HEK293T (cell line): ENCODE data around the gene HYCC2.
A peak's percentile ranks its signal among the peaks of the same experiment; 100 is the strongest.

ENCODE experiments used
- BHLHE40 ChIP-seq: fragments of 450-650 bp; IDR thresholded peaks from 2 replicates; pipeline ENCODE4 v1.6.1; 2016; ENCODE audit warnings: mild to moderate bottlenecking, moderate library complexity, borderline replicate concordance
- FOXA1 ChIP-seq: fragments of 450-650 bp; IDR thresholded peaks from 2 replicates; pipeline ENCODE4 v1.6.1; 2016; ENCODE audit warnings: mild to moderate bottlenecking
- FOXK2 ChIP-seq: fragments of 450-650 bp; IDR thresholded peaks from 2 replicates; pipeline ENCODE4 v1.6.1; 2016; ENCODE audit warnings: mild to moderate bottlenecking
- FOXM1 ChIP-seq: fragments of 450-650 bp; IDR thresholded peaks from 2 replicates; pipeline ENCODE4 v1.6.1; 2017; ENCODE audit warnings: mild to moderate bottlenecking, borderline replicate concordance
- HDGF ChIP-seq: fragments of 450-650 bp; IDR thresholded peaks from 2 replicates; pipeline ENCODE4 v1.6.1; 2017; ENCODE audit warnings: antibody characterized with exemption, borderline replicate concordance
- NFRKB ChIP-seq: fragments of 450-650 bp; IDR thresholded peaks from 2 replicates; pipeline ENCODE4 v1.6.1; 2016; ENCODE audit warnings: mild to moderate bottlenecking, moderate library complexity
- SP1 ChIP-seq: fragments of 450-650 bp; IDR thresholded peaks from 2 replicates; pipeline ENCODE4 v1.6.1; 2017
- SUZ12 ChIP-seq: fragments of 450-650 bp; IDR thresholded peaks from 2 replicates; pipeline ENCODE4 v1.6.1; 2016; ENCODE audit warnings: mild to moderate bottlenecking
- ZNF384 ChIP-seq: fragments of 450-650 bp; IDR thresholded peaks from 2 replicates; pipeline ENCODE4 v1.6.1; 2016

DNA sequence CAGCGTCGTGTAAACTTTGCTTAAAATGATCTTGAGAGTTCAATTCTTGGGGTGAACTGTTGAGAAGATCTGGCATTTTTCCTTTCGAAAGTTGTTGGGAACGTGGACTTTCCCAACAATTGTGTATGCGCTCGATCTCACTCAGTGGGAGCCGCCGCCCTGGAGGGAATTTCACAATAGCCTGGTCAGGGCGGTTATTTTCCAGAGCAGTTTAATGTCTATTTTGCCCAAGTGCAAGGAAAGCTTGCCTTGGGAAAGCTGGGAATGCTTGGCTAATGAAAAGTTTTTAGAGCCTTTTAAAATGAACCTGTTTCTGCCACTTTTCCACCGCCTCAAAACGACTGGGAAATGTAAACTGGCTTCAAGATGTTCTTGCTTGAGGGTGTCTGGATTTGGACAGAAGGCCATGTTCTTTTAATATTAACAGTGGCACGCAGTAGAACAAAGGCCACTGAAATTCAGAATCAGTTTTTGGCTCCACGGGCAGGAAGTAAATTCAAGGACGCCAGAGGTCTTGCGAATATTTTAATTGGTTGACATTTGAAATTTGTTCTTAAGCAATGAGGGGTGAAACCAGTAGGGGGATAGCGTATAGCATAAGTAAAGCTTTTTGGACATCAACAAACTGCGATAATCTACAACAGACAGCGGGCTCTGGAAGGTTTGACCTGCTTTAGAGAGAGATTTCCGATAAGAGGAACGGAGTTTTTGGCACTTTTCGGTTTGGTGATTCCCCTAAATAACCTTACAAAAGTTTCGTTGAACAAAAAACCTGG, 45.7 kb upstream of the HYCC2 start:
- TF ChIP-seq FOXA1 (no peak), SP1 (no peak), HDGF (no peak), NFRKB (no peak), FOXM1 (no peak), BHLHE40 (no peak), ZNF384 (peak; percentile 82), SUZ12 (no peak), FOXK2 (no peak)
